ENCODE data around the gene GNG12.

DNA sequence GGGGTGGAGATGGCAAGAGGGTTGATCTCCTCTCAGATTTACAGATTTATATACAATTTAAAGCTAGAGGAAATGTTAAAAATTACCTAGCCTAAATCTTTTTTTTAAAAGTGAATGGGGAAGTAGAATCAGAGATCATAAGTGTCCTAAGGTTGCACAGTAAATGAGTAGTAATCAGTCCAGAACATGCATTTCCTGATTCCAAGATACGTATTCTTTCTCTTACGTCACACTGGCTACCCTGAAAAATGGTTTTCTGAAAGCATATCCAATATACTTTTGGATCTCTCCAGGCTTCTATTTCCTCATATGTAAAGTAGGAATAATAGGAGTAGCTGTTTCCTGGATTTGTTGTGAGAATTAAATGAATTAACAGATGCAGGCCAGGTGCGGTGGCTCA is 136.6 kb downstream of the GNG12 start:
- no peak for TF ChIP-seq POLR2A (IDR thresholded peaks at IDR 0.05; ENCODE audit: low read depth, low read length)
- TF ChIP-seq, protein P1, sequence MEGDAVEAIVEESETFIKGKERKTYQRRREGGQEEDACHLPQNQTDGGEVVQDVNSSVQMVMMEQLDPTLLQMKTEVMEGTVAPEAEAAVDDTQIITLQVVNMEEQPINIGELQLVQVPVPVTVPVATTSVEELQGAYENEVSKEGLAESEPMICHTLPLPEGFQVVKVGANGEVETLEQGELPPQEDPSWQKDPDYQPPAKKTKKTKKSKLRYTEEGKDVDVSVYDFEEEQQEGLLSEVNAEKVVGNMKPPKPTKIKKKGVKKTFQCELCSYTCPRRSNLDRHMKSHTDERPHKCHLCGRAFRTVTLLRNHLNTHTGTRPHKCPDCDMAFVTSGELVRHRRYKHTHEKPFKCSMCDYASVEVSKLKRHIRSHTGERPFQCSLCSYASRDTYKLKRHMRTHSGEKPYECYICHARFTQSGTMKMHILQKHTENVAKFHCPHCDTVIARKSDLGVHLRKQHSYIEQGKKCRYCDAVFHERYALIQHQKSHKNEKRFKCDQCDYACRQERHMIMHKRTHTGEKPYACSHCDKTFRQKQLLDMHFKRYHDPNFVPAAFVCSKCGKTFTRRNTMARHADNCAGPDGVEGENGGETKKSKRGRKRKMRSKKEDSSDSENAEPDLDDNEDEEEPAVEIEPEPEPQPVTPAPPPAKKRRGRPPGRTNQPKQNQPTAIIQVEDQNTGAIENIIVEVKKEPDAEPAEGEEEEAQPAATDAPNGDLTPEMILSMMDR (IDR thresholded peaks at IDR 0.05; ENCODE audit: extremely low read depth in 1 of 2, insufficient read depth in 1 of 2, low read depth in 1 of 2, low read length in 2 of 2): no peak
- TF ChIP-seq, protein P2, sequence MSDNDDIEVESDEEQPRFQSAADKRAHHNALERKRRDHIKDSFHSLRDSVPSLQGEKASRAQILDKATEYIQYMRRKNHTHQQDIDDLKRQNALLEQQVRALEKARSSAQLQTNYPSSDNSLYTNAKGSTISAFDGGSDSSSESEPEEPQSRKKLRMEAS (IDR thresholded peaks at IDR 0.05; ENCODE audit: insufficient read depth, insufficient read length): no peak
- no peak for TF ChIP-seq EZH2 (IDR thresholded peaks at IDR 0.05; ENCODE audit: borderline replicate concordance, low read depth, low read length, severe bottlenecking)
- no peak for TF ChIP-seq MYC (IDR thresholded peaks at IDR 0.05; ENCODE audit: low read depth, low read length)
- TF ChIP-seq POLR2AphosphoS5 (IDR thresholded peaks at IDR 0.05; ENCODE audit: insufficient read depth, low read depth, low read length): no peak
- no peak for TF ChIP-seq JUN (IDR thresholded peaks at IDR 0.05; ENCODE audit: borderline replicate concordance, insufficient read depth, insufficient read length, low read depth)
